ENCODE measurements around the gene PNPLA2. TPM values are rescaled to one million over a fixed set of nuclear protein-coding genes. Genes with fewer than 3 reads are reported as not detected.

Gene PNPLA2
- total and polyA plus RNA-seq, 2 of the 8 experiments (the other 6 are each of a cell fraction or from before 2014, with no cell fraction given), result 30.9 to 62.1 TPM

DNA sequence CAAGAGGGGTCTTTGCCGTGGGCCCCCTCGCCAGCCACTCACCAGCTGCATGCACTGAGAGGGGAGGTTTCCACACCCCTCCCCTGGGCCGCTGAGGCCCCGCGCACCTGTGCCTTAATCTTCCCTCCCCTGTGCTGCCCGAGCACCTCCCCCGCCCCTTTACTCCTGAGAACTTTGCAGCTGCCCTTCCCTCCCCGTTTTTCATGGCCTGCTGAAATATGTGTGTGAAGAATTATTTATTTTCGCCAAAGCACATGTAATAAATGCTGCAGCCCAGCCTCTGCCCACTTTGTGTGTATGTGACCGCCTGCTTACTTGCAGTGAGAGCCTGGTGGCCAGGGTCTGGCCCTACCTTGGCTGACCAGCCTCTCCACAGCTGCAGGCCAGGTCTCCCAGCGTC lies 6.2 kb downstream of the PNPLA2 start:
- 79% methylated on average over 10 of the region's 11 CpGs; no CpG with 5 or more reads in 1 of the 2 experiments for WGBS, 2 experiments (ENCODE audit: extremely low coverage in 1 of 2, insufficient coverage in 1 of 2, insufficient read length in 1 of 2, insufficient replicate concordance in 2 of 2, low coverage in 1 of 2, low lambda C conversion rate in 2 of 2, missing lambda C conversion rate in 1 of 2)
- FAIRE-seq, result no peak
- TF ChIP-seq EP300 (IDR thresholded peaks at IDR 0.05; ENCODE audit: borderline replicate concordance in 1 of 2, low read depth in 2 of 2, low read length in 2 of 2) (no peak), TEAD4 (IDR thresholded peaks at IDR 0.05; ENCODE audit: low read depth, low read length) (no peak), POU5F1 (IDR thresholded peaks at IDR 0.05; ENCODE audit: low read depth, low read length) (no peak), BACH1 (IDR thresholded peaks at IDR 0.05; ENCODE audit: low read length) (no peak), RXRA (IDR thresholded peaks at IDR 0.05; ENCODE audit: insufficient read depth, low read depth, low read length) (no peak), BCL11A (IDR thresholded peaks at IDR 0.05; ENCODE audit: low read depth in 2 of 2, low read length in 2 of 2) (no peak), ASH2L (IDR thresholded peaks at IDR 0.05; ENCODE audit: low read length) (no peak), SP1 (IDR thresholded peaks at IDR 0.05; ENCODE audit: low read depth, low read length) (no peak), CBX5 (IDR thresholded peaks at IDR 0.05; ENCODE audit: low read depth, low read length) (no peak), SIRT6 (IDR thresholded peaks at IDR 0.05; ENCODE audit: low read length) (no peak), SUZ12 (IDR thresholded peaks at IDR 0.05; ENCODE audit: low read length) (no peak)
- TF ChIP-seq, protein P1, sequence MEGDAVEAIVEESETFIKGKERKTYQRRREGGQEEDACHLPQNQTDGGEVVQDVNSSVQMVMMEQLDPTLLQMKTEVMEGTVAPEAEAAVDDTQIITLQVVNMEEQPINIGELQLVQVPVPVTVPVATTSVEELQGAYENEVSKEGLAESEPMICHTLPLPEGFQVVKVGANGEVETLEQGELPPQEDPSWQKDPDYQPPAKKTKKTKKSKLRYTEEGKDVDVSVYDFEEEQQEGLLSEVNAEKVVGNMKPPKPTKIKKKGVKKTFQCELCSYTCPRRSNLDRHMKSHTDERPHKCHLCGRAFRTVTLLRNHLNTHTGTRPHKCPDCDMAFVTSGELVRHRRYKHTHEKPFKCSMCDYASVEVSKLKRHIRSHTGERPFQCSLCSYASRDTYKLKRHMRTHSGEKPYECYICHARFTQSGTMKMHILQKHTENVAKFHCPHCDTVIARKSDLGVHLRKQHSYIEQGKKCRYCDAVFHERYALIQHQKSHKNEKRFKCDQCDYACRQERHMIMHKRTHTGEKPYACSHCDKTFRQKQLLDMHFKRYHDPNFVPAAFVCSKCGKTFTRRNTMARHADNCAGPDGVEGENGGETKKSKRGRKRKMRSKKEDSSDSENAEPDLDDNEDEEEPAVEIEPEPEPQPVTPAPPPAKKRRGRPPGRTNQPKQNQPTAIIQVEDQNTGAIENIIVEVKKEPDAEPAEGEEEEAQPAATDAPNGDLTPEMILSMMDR (IDR thresholded peaks at IDR 0.05; ENCODE audit: control extremely low read depth in 1 of 3, insufficient read depth in 1 of 3, low read depth in 1 of 3, low read length in 3 of 3), result no peak

More for the DNA sequence above, 6.2 kb downstream of the PNPLA2 start:
- peaks cover 16% of the 10 kb centered on the region for H3K23me2 ChIP-seq (ENCODE audit: low read depth, low read length)
- H3K36me3 ChIP-seq (ENCODE audit: control insufficient read depth in 2 of 4, insufficient read depth in 4 of 4, low read length in 3 of 4), result peaks cover 0 to 10% (median 1%) of the 10 kb centered on the region in 4 experiments; a peak in 1 of 8 replicates
- no peak overlapping the region for H2AK5ac ChIP-seq (ENCODE audit: low read depth, low read length)
- H3K4me1 ChIP-seq (replicated peaks in 1 of 4; ENCODE audit: control insufficient read depth in 3 of 4, insufficient read depth in 4 of 4, low read length in 3 of 4), result peaks cover 0 to 33% (median 26%) of the 10 kb centered on the region in 4 experiments; a peak in 6 of 7 replicates
- H3K9ac ChIP-seq (replicated peaks in 1 of 4; ENCODE audit: extremely low read depth in 1 of 4, low read depth in 3 of 4, low read length in 3 of 4), result no peak overlapping the region
- no peak overlapping the region for H2BK20ac ChIP-seq (ENCODE audit: low read length)
- no peak overlapping the region for H3K18ac ChIP-seq (ENCODE audit: extremely low read depth, low read length)
- POLR2A ChIA-PET (ENCODE audit: partially characterized antibody), result interaction anchor here (1.4 to 53.0 kb wide), 3 partner anchors 5 to 26 kb away, joined by 5 to 1917 read pairs (median 1917); partner anchors contain the start of genes CD151, CEND1, CRACR2B and PIDD1
- no peak for DNase-seq (ENCODE audit: low read depth in 1 of 2, low spot score in 2 of 2)
- H4K91ac ChIP-seq (replicated peaks; ENCODE audit: insufficient read length, low read length), result no peak overlapping the region
- H3K4me2 ChIP-seq (ENCODE audit: insufficient read depth in 1 of 2, low read depth in 2 of 2, low read length in 2 of 2), result no peak overlapping the region
- no peak overlapping the region for H3K56ac ChIP-seq (replicated peaks; ENCODE audit: insufficient read length, low read depth, low read length)
- no peak overlapping the region for H3K4me3 ChIP-seq (ENCODE audit: extremely low read depth in 1 of 4, insufficient read depth in 2 of 4, low read depth in 3 of 4, low read length in 4 of 4)
- no peak overlapping the region for H3K4ac ChIP-seq (replicated peaks; ENCODE audit: insufficient read length, low read depth, low read length)
- H3K79me2 ChIP-seq (ENCODE audit: control insufficient read depth in 1 of 2, insufficient read depth in 2 of 2, low read length in 2 of 2), result peaks cover 0 to 5% of the 10 kb centered on the region in 2 experiments; a peak in 1 of 4 replicates
- no peak overlapping the region for H3K14ac ChIP-seq (ENCODE audit: insufficient read length)
- H2BK120ac ChIP-seq (replicated peaks; ENCODE audit: low read depth, low read length), result no peak overlapping the region
- H3K27ac ChIP-seq (ENCODE audit: low read depth, low read length), result no peak overlapping the region
- H4K8ac ChIP-seq (ENCODE audit: extremely low read depth, insufficient read depth, low read length), result no peak overlapping the region
- H2AFZ ChIP-seq (ENCODE audit: low read length), result no peak overlapping the region
- H3K9me3 ChIP-seq (ENCODE audit: insufficient read depth in 2 of 2, low read depth in 1 of 2, low read length in 1 of 2), result no peaks in the 10 kb centered on the region
- CTCF ChIA-PET (ENCODE audit: partially characterized antibody), result interaction anchor here (0.9 to 1.4 kb wide), 4 partner anchors 13 to 32 kb away, joined by 3 to 4 read pairs (median 4); no protein-coding TSS in a partner anchor
- H2BK12ac ChIP-seq (ENCODE audit: low read depth, low read length), result no peak overlapping the region
- no peak overlapping the region for H2BK5ac ChIP-seq (ENCODE audit: low read depth, low read length)
- H3K27me3 ChIP-seq (replicated peaks in 1 of 4; ENCODE audit: control insufficient read depth in 3 of 4, extremely low read depth in 1 of 4, insufficient read depth in 3 of 4, low read length in 3 of 4), result peaks cover 0 to 20% (median 11%) of the 10 kb centered on the region in 4 experiments; a peak in 5 of 7 replicates
- no peak overlapping the region for H3K23ac ChIP-seq (ENCODE audit: insufficient read length)
- H4K20me1 ChIP-seq (replicated peaks in 1 of 2; ENCODE audit: control insufficient read depth in 1 of 2, insufficient read depth in 2 of 2, low read length in 2 of 2), result peaks cover 0 to 14% of the 10 kb centered on the region in 2 experiments
- no peak overlapping the region for H2BK15ac ChIP-seq (ENCODE audit: low read length)
- peaks cover 8% of the 10 kb centered on the region for H3K79me1 ChIP-seq (ENCODE audit: low read depth, low read length)
- no peak overlapping the region for H4K5ac ChIP-seq (ENCODE audit: insufficient read length, low read depth, low read length)

Data from H1 (cell line).